Stomach smooth muscle (tissue), 2 donors: ENCODE data around the gene MYZAP.

Source experiments
- H3K27ac ChIP-seq: one replicate; pipeline ENCODE4 v1.7.0; 2013; ENCODE audit warnings: mild to moderate bottlenecking, low read length, inconsistent platforms
- H3K27me3 ChIP-seq, 2 donors: one replicate each; pipeline ENCODE4 v1.7.0; 2013; ENCODE audit warnings: low read length in 2 of 2; ENCODE audit not compliant: insufficient read depth in 2 of 2, control insufficient read depth in 1 of 2
- H3K36me3 ChIP-seq, 2 donors: one replicate each; pipeline ENCODE4 v1.7.0; 2013; ENCODE audit warnings: low read length in 2 of 2; ENCODE audit not compliant: control insufficient read depth in 2 of 2, insufficient read depth in 2 of 2
- H3K4me1 ChIP-seq: one replicate; pipeline ENCODE4 v1.7.0; 2013; ENCODE audit warnings: low read length; ENCODE audit not compliant: control insufficient read depth, insufficient read depth
- H3K4me3 ChIP-seq, 2 donors: one replicate each; pipeline ENCODE4 v1.7.0; 2013; ENCODE audit warnings: low read length in 2 of 2
- H3K9ac ChIP-seq, 2 donors: one replicate each; pipeline ENCODE4 v1.7.0; 2013; ENCODE audit warnings: low read length in 2 of 2, mild to moderate bottlenecking in 1 of 2
- H3K9me3 ChIP-seq, 2 donors: one replicate each; pipeline ENCODE4 v1.7.0; 2013; ENCODE audit warnings: low read length in 2 of 2; ENCODE audit not compliant: control insufficient read depth in 2 of 2
- donor health status: healthy.
- donor health status: Pancreatic carcinoma.

Gene MYZAP

DNA sequence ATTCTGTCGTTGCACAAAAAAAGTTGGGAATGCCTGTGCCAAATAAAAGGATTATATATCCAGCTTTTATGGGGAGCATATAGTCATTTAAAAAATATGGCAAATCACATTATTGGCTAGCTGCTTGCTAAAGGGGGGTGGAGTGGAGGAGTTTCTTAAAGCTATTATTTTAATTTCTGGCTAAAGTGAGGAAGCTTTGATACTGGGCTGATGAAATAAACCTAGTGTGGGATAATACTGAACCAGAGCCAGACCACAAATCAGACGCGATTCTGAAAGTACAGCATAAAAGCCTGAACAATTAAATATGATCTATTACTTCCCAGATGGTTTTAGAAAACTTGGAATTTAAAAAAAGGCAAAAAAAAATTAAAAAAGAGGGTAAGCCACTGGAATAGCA, 129.2 kb downstream of the MYZAP start:
- Histone ChIP-seq H3K9me3 (no peaks in the 10 kb centered on the region), H3K27me3 (no peaks in the 10 kb centered on the region), H3K4me3 (no peak overlapping the region), H3K36me3 (peaks cover 4 to 6% of the 10 kb centered on the region in 2 donors), H3K4me1 (no peaks in the 10 kb centered on the region), H3K9ac (no peak overlapping the region), H3K27ac (no peak overlapping the region)

- no peaks in the 10 kb centered on the region for H3K9me3 ChIP-seq
- no peak overlapping the region for H3K9ac ChIP-seq
- H3K36me3 ChIP-seq: peaks cover 0 to 5% of the 10 kb centered on the region in 2 donors
- H3K4me1 ChIP-seq: no peaks in the 10 kb centered on the region
- H3K27ac ChIP-seq: no peak overlapping the region
- H3K4me3 ChIP-seq: no peak overlapping the region
- H3K27me3 ChIP-seq: no peaks in the 10 kb centered on the region
Observed at GRCh38 chr15:57726411-57726810, 134.7 kb downstream of the MYZAP start.

DNA sequence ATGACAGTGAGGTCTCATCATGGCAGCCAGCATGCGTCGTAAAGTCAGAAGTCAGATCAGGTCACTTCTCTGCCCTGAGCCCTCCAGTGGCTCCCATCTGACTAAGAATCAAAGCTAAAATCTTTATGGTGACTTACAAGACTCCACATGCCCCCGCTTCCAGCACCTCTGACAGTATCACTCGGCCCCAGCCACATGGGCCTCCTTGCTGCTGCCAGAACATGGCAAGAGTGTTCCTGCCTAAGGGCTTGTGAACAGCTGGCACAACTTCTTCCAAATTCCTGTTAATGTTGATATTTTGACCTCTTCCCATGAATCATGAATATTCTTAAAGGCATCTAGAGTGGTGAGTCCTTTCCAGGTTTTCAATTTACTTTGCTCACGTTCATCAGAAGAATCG, 135.3 kb downstream of the MYZAP start:
- no peak overlapping the region for H3K27ac ChIP-seq
- peaks cover 0 to 5% of the 10 kb centered on the region in 2 donors for H3K36me3 ChIP-seq
- H3K27me3 ChIP-seq: no peaks in the 10 kb centered on the region
- no peaks in the 10 kb centered on the region for H3K9me3 ChIP-seq
- H3K9ac ChIP-seq: no peak overlapping the region
- no peaks in the 10 kb centered on the region for H3K4me1 ChIP-seq
- H3K4me3 ChIP-seq: no peak overlapping the region

GRCh38 chr15:57728436-57728835, 136.7 kb downstream of the MYZAP start:
- peaks cover 3% of the 10 kb centered on the region for H3K4me1 ChIP-seq
- no peak overlapping the region for H3K4me3 ChIP-seq
- no peak overlapping the region for H3K27ac ChIP-seq
- peaks cover 0 to 5% of the 10 kb centered on the region in 2 donors for H3K36me3 ChIP-seq
- no peaks in the 10 kb centered on the region for H3K9me3 ChIP-seq
- no peak overlapping the region for H3K9ac ChIP-seq
- no peaks in the 10 kb centered on the region for H3K27me3 ChIP-seq

- Histone ChIP-seq H3K9me3 (no peaks in the 10 kb centered on the region), H3K9ac (no peak overlapping the region), H3K4me1 (peaks cover 3% of the 10 kb centered on the region), H3K27me3 (no peaks in the 10 kb centered on the region), H3K36me3 (peaks cover 0 to 5% of the 10 kb centered on the region in 2 donors), H3K4me3 (no peak overlapping the region), H3K27ac (no peak overlapping the region)
Observed at GRCh38 chr15:57730876-57731275, 139.2 kb downstream of the MYZAP start.

DNA sequence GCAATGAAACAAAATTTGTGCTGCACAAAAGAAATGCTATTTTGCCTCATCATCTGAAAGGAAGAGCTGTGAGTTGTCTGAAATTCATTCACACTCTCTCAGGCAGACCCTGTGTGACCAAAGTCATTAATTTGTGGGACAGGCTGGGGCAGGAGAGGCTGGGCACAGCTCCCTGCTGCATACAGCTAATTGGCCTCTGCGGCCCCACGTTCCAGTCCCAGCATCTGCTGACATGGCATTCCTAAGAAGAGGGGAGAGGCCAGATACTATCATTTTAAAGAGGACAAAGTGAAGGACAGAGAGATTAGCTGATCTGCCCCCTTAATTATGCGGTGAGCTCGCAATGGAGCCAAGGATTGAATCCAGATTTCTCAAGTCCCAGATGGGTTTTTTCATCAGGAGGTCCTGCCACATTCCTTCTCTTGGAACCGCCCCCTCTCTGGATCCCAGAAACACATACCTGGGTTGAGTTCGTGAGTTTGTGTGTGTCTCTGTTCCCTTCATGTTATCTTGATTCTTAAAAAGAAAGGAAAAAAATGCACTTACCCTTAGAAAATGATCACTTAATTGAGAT, 139.9 kb downstream of the MYZAP start:
- H3K9ac ChIP-seq: no peak overlapping the region
- no peaks in the 10 kb centered on the region for H3K27me3 ChIP-seq
- H3K36me3 ChIP-seq: peaks cover 0 to 3% of the 10 kb centered on the region in 2 donors
- no peak overlapping the region for H3K27ac ChIP-seq
- no peaks in the 10 kb centered on the region for H3K9me3 ChIP-seq
- no peak overlapping the region for H3K4me3 ChIP-seq
- peaks cover 3% of the 10 kb centered on the region for H3K4me1 ChIP-seq

DNA sequence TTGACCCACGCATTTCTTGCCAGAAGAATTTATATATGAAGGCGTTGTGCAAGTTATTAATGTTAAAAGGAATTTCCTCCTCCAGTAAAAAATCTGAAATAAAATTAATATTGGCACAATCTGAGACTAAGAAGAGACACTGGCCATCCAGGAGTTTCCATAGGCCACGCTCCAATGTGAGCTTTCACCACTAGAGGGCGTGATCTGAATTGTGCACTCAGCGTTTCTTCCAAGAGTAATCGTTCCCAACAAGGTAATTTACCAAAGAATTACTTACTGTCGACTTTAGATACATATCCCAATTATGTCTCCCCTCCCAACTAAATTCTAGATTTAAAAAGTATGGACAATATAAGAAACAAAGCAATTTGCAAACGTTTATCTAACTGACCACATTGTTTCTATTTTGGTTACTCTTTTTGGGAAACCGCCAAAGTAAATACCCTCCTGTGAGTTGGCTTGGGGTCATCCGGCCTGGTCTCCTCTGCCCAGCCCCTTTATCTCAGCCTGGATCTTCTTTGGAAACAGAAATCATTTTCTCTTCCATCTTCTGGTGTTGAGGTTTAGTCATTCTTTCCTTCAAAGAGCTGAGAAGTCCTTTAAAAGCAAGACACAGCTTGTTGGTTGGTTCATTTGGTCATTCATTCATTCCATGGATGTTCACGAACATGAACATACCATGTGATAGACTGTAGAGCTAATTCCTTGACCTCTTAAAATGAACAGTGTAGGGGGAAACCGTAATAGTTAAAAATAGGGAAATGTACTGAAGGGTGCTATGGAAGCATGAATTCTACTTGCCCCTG, 141.0 kb downstream of the MYZAP start:
- Histone ChIP-seq H3K4me1 (peaks cover 3% of the 10 kb centered on the region), H3K9me3 (no peaks in the 10 kb centered on the region), H3K9ac (no peak overlapping the region), H3K4me3 (no peak overlapping the region), H3K27ac (no peak overlapping the region), H3K36me3 (peaks cover 0 to 2% of the 10 kb centered on the region in 2 donors), H3K27me3 (no peaks in the 10 kb centered on the region)

DNA sequence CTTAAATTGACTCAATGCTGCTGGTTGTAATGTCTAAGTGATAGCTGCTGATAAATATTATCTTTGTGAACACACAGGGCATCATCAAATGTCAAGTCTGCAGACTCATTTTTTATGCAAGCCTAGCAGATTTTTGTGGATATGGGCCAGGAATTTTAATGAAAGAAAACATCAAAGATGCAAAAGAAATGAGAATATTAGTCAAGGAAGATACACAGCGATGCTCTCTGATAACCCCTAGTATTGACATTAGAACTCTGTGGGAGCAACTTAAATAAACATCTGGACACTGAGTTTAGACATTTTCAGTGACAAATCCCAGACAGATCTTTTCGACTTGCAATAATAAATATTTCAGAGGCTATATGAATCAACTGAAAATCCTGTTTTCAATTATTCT, 143.2 kb downstream of the MYZAP start:
- Histone ChIP-seq H3K27me3 (no peaks in the 10 kb centered on the region), H3K9ac (no peak overlapping the region), H3K36me3 (no peaks in the 10 kb centered on the region), H3K27ac (no peak overlapping the region), H3K9me3 (no peaks in the 10 kb centered on the region), H3K4me3 (no peak overlapping the region), H3K4me1 (peaks cover 3% of the 10 kb centered on the region)
